A673 (cell line): ENCODE data around the gene DLEU7. TPM values are rescaled to one million over a fixed set of nuclear protein-coding genes. Genes with fewer than 3 reads are reported as not detected.

Source experiments
- Bru-seq: library from RNA; stranded (reverse); fragments of 400-500 nt; gene quantifications from one replicate; lab custom pipeline; 2021; lab: Mats Ljungman, UMichigan
- BruChase-seq, 2 experiments: library from RNA; stranded (reverse); fragments of 400-500 nt; gene quantifications; one replicate each; lab custom pipeline; 2021; lab: Mats Ljungman, UMichigan
- BruUV-seq: library from RNA; stranded (reverse); fragments of 400-500 nt; replicated peaks from 2 replicates; lab custom pipeline; 2021; lab: Mats Ljungman, UMichigan
- CTCF ChIA-PET: fragments of 300-600 bp; sonication (Branson Sonifier 250); formaldehyde crosslinking; loops from one replicate; lab custom pipeline; 2022; ENCODE audit warnings: antibody characterized with exemption; lab: Charles Lee
- POLR2A ChIA-PET: fragments of 300-600 bp; sonication (Branson Sonifier 250); formaldehyde crosslinking; loops from one replicate; lab custom pipeline; 2022; ENCODE audit warnings: antibody characterized with exemption; ENCODE audit not compliant: low non-redundant PET; lab: Charles Lee
- DNase-seq: peaks from one replicate; pipeline ENCODE4 v3.0.0-alpha.2; 2015; ENCODE audit warnings: low spot score
- H3K27ac ChIP-seq: fragments of 200-600 bp; sonication (generic); 2 replicates; pipeline ENCODE4 v1.5.1; 2016; ENCODE audit warnings: mixed run types, low read depth, mild to moderate bottlenecking, mixed read lengths, antibody characterized with exemption, low read length; ENCODE audit not compliant: poor library complexity, severe bottlenecking
- H3K27me3 ChIP-seq: fragments of 200-600 bp; sonication (generic); replicated peaks from 2 replicates; pipeline ENCODE4 v1.6.1; 2017; ENCODE audit warnings: mixed run types, low read depth, mild to moderate bottlenecking, mixed read lengths, antibody characterized with exemption, low read length; ENCODE audit not compliant: insufficient read depth, poor library complexity
- H3K36me3 ChIP-seq: fragments of 200-600 bp; sonication (generic); 2 replicates; pipeline ENCODE4 v1.6.1; 2016; ENCODE audit warnings: mixed run types, mild to moderate bottlenecking, mixed read lengths, antibody characterized with exemption, low read length; ENCODE audit not compliant: insufficient read depth, poor library complexity, severe bottlenecking
- H3K4me1 ChIP-seq: fragments of 200-600 bp; sonication (generic); 2 replicates; pipeline ENCODE4 v1.6.1; 2017; ENCODE audit warnings: mixed run types, mild to moderate bottlenecking, mixed read lengths, antibody characterized with exemption, low read length; ENCODE audit not compliant: insufficient read depth, poor library complexity, severe bottlenecking
- H3K4me3 ChIP-seq: fragments of 200-600 bp; sonication (generic); 2 replicates; pipeline ENCODE4 v1.5.1; 2016; ENCODE audit warnings: low read depth, mixed run types, mild to moderate bottlenecking, mixed read lengths, low read length; ENCODE audit not compliant: poor library complexity, severe bottlenecking
- H3K9me3 ChIP-seq: fragments of 200-600 bp; sonication (generic); 2 replicates; pipeline ENCODE4 v1.6.1; 2016; ENCODE audit warnings: mixed run types, low read depth, mild to moderate bottlenecking, mixed read lengths, antibody characterized with exemption, low read length; ENCODE audit not compliant: poor library complexity, severe bottlenecking
- EZH2 ChIP-seq: fragments of 200-600 bp; sonication (generic); IDR thresholded peaks from 2 replicates; pipeline ENCODE4 v1.6.1; 2017; ENCODE audit warnings: borderline replicate concordance, low read depth, mild to moderate bottlenecking, mixed read lengths, antibody characterized with exemption, low read length; ENCODE audit not compliant: poor library complexity, severe bottlenecking
- intact Hi-C: fragments of 100-400 bp; cut with micrococcal nuclease; formaldehyde crosslinking; loops from one replicate; pipeline ENCODE4 v1.10.0; 2022; ENCODE audit not compliant: unreplicated experiment
- long read RNA-seq: library from polyadenylated mRNA; stranded (forward); transcript quantifications from one replicate; pipeline ENCODE4 v2.0.0, GENCODE V29; 2022
- total RNA-seq: library from RNA; stranded (reverse); gene quantifications from 2 replicates; pipeline ENCODE4 v1.2.3, GENCODE V29; 2021
- TF ChIP-seq, protein P1 (sequence below): fragments of 300-800, 200-600 bp; sonication (generic); conservative IDR thresholded peaks from 2 replicates; pipeline ENCODE4 v1.5.1; 2017; ENCODE audit warnings: low read depth, mild to moderate bottlenecking, antibody characterized with exemption, low read length, moderate library complexity, mixed read lengths

Gene DLEU7
- not detected in 2 replicates for total RNA-seq
- Bru-seq, nascent RNA = percentile 1 among the genes with signal in this experiment
- BruChase-seq, experiment 1, labeled RNA remaining after a 2-hour chase = percentile 7 among the genes with signal in this experiment
- BruChase-seq, experiment 2, labeled RNA remaining after a 6-hour chase = percentile 2 among the genes with signal in this experiment
- long read RNA-seq, partial matches to known transcripts = 0 of 1 reads
- long read RNA-seq, other reads (novel, unspliced or antisense) = 1 of 1 reads

DNA sequence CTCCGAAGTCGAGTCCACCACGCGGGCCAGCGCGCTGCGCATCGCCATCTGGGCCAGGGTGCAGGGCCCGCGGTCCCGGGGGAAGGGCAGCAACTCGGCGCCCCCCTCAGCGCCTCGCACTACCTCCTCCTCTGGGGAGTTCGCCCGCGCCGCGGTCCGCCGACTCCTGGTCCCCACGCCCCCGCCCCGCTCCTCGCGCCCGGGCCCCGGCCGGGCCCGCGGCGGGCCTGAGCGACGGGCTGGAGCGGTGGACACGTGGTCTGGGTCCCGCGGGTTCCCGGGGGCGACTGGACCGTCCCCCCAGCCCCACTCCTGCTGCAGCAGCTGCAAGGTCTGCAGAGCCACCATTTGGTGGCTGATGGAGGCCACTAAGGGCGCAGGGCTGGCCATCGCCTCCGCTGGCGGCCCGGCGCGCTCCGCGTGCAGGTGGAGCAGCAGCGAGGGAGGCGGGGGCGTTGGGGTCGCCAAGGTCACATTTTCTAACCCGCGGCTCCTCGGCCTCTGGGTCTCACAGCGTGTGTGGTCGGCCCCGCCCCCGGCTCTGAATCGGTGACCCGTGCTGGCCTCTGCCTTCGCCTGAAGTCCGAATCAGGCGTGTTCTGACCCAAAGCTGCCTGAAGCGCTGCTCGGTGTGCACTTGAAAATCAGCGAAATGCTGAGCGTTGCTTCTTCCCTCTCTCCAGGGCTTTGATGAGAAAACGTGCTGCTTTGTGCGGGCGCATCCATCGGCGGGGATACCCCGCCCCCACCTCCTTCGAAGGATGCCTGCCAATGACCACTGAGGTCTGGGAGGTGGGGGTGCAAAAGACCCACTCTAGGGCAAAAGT, at the start of gene DLEU7:
Gene DLEU7 (minus strand): TSS at position 436 of the 827 bp plus-strand sequence. CDS start 46 bp downstream, at position 390.
- intact Hi-C loops = no loop called here
- ChIA-PET POLR2A (no interaction called here), CTCF (no interaction called here)
- Histone ChIP-seq H3K36me3 (no peaks in the 10 kb centered on the region), H3K27ac (no peak within 1 kb of the TSS), H3K4me1 (no peaks in the 10 kb centered on the region), H3K27me3 (no peaks in the 10 kb centered on the region), H3K9me3 (no peaks in the 10 kb centered on the region), H3K4me3 (no peak within 1 kb of the TSS)
- no TSS peak for BruUV-seq
- no peak for DNase-seq
- TF ChIP-seq, protein P1, sequence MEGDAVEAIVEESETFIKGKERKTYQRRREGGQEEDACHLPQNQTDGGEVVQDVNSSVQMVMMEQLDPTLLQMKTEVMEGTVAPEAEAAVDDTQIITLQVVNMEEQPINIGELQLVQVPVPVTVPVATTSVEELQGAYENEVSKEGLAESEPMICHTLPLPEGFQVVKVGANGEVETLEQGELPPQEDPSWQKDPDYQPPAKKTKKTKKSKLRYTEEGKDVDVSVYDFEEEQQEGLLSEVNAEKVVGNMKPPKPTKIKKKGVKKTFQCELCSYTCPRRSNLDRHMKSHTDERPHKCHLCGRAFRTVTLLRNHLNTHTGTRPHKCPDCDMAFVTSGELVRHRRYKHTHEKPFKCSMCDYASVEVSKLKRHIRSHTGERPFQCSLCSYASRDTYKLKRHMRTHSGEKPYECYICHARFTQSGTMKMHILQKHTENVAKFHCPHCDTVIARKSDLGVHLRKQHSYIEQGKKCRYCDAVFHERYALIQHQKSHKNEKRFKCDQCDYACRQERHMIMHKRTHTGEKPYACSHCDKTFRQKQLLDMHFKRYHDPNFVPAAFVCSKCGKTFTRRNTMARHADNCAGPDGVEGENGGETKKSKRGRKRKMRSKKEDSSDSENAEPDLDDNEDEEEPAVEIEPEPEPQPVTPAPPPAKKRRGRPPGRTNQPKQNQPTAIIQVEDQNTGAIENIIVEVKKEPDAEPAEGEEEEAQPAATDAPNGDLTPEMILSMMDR = no peak
- no peak for TF ChIP-seq EZH2

DNA sequence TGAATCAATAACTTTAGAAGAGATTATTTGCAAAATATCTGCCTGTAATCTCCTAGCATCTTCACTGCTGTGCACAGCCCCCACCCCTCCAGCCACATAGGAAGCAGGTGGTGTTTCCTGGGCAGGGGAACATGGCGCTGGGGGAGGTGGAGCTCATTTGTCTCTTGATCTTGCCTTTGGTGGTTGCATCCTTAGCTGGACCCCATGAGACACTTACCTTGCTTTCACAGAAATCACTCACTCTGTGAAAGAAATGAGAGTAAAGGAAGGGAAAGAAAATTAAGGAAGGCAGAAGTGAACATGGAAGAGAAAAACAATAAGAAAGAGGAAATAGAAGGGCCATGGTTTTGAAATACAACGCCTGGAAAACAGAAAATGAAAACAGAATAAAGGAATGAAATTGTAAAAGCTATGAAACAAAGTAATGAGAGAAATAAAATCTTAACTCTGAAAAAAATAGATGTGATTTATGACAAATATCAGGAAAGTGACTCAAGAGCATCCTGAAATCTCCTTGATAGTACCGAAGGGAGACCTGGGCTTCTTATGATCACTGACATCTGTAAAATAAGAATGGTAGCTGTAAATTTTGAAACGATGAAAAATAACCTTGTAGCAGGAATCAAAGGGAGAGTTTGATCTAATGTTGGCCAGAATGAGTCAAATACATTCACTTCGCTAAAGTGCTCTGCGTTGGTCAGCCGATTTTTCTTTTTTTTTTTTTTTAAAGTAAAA, 48.9 kb upstream of the DLEU7 start:
- DNase-seq = no peak
- BruUV-seq = no TSS peak
- ChIA-PET POLR2A (no interaction called here), CTCF (no interaction called here)
- TF ChIP-seq, protein P1 = no peak
- TF ChIP-seq EZH2 = no peak
- intact Hi-C loops = no loop called here
- no peaks in the 10 kb centered on the region for H3K27me3 ChIP-seq
- no peak overlapping the region for H3K27ac ChIP-seq
- no peaks in the 10 kb centered on the region for H3K9me3 ChIP-seq
- H3K4me3 ChIP-seq = no peak overlapping the region
- no peaks in the 10 kb centered on the region for H3K4me1 ChIP-seq
- H3K36me3 ChIP-seq = no peaks in the 10 kb centered on the region

DNA sequence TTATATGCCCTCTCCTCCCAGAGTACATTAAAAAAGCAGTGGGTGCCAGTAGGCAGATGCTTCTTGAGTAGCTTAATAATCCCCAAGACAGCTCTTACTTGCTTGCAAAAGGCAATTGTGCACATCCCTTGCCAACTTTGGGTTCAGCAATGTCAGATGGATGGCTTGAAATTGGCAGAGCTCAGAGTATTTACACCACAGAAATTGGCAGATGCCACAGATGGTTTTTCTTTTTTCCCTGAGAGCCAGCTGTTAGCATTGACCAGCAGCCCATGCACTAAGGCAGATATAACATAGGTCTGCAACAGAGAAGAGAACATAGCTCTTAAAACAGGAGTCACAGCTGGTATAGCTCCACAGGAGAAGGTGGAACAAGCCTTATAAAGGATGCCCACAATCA, 47.7 kb upstream of the DLEU7 start:
- Histone ChIP-seq H3K4me3 (no peak overlapping the region), H3K27ac (no peak overlapping the region), H3K4me1 (no peaks in the 10 kb centered on the region), H3K9me3 (no peaks in the 10 kb centered on the region), H3K27me3 (no peaks in the 10 kb centered on the region), H3K36me3 (no peaks in the 10 kb centered on the region)
- no peak for DNase-seq
- intact Hi-C loops = no loop called here
- ChIA-PET POLR2A (interaction anchor here (0.6 kb wide), 1 partner anchor 167 kb away, joined by 10 read pairs; no protein-coding TSS in a partner anchor), CTCF (no interaction called here)
- BruUV-seq = no TSS peak
- TF ChIP-seq, protein P1 = no peak
- TF ChIP-seq EZH2 = no peak
